DND-41 (cell line): ENCODE measurements around the gene ISCA1.

Experiments used
- ATAC-seq: fragments of 200-7000 bp; cut with Tn5 transposase; 3 replicates; pipeline ENCODE4 v1.9.1; 2021; ENCODE audit warnings: low read depth; ENCODE audit not compliant: insufficient read depth
- DNase-seq: peaks from one replicate; pipeline ENCODE4 v3.0.0-alpha.2; 2020
- H2AFZ ChIP-seq: 2 replicates; pipeline ENCODE4 v1.6.0; 2012; ENCODE audit warnings: low read depth, low read length
- H3K27ac ChIP-seq: 2 replicates; pipeline ENCODE4 v1.5.1; 2012; ENCODE audit warnings: low read length, inconsistent platforms
- H3K27me3 ChIP-seq: fragments of 200-600 bp; sonication (generic); 2 replicates; pipeline ENCODE4 v1.6.0; 2012; ENCODE audit warnings: low read length, mild to moderate bottlenecking, inconsistent platforms; ENCODE audit not compliant: insufficient read depth, poor library complexity
- H3K36me3 ChIP-seq: 2 replicates; pipeline ENCODE4 v1.5.1; 2012; ENCODE audit warnings: low read length, inconsistent platforms; ENCODE audit not compliant: insufficient read depth
- H3K4me1 ChIP-seq: 2 replicates; pipeline ENCODE4 v1.5.1; 2012; ENCODE audit warnings: mild to moderate bottlenecking, low read length; ENCODE audit not compliant: insufficient read depth
- H3K4me2 ChIP-seq: 2 replicates; pipeline ENCODE4 v1.6.0; 2012; ENCODE audit warnings: mild to moderate bottlenecking, moderate library complexity, low read length, inconsistent platforms; ENCODE audit not compliant: insufficient read depth
- H3K4me3 ChIP-seq, 2 experiments: fragments of 200-600 bp in 1 of 2; shearing (Covaris generic) in 1 of 2; 2 replicates each; pipeline ENCODE4 v1.5.1; 2012 to 2016; ENCODE audit warnings: inconsistent platforms in 2 of 2, low read length in 2 of 2, mild to moderate bottlenecking in 2 of 2, low read depth in 1 of 2, moderate library complexity in 1 of 2
- H3K79me2 ChIP-seq: 2 replicates; pipeline ENCODE4 v1.6.0; 2012; ENCODE audit warnings: low read length, inconsistent platforms; ENCODE audit not compliant: insufficient read depth
- H3K9ac ChIP-seq: 2 replicates; pipeline ENCODE4 v1.6.0; 2012; ENCODE audit warnings: low read depth, mild to moderate bottlenecking, inconsistent platforms, low read length, moderate library complexity
- H3K9me3 ChIP-seq: 2 replicates; pipeline ENCODE4 v1.5.1; 2012; ENCODE audit warnings: low read length, moderate library complexity, mild to moderate bottlenecking, inconsistent platforms; ENCODE audit not compliant: insufficient read depth, severe bottlenecking
- H4K20me1 ChIP-seq: 2 replicates; pipeline ENCODE4 v1.6.0; 2012; ENCODE audit warnings: low read length; ENCODE audit not compliant: insufficient read depth
- EZH2 ChIP-seq: IDR thresholded peaks from 3 replicates; pipeline ENCODE4 v1.6.1; 2012; ENCODE audit warnings: borderline replicate concordance, low read depth, mild to moderate bottlenecking, moderate library complexity, low read length, inconsistent platforms; ENCODE audit not compliant: severe bottlenecking
- TF ChIP-seq, protein P1 (sequence below): IDR thresholded peaks from 2 replicates; pipeline ENCODE4 v1.5.1; 2012; ENCODE audit warnings: borderline replicate concordance, low read length, moderate library complexity, mild to moderate bottlenecking; ENCODE audit not compliant: poor library complexity, severe bottlenecking; ENCODE audit errors: extremely low read depth

The ISCA1 gene

GRCh38 chr9:86246752-86247161, 35.6 kb downstream of the ISCA1 start:
- Histone ChIP-seq H3K4me3 (no peak overlapping the region), H3K9me3 (no peaks in the 10 kb centered on the region), H3K4me2 (peak overlapping the region; percentile 32; the same call in 1 of the 2 replicates), H2AFZ (no peak overlapping the region), H3K9ac (no peak overlapping the region), H3K36me3 (no peaks in the 10 kb centered on the region), H3K27me3 (no peaks in the 10 kb centered on the region), H3K79me2 (no peaks in the 10 kb centered on the region), H3K4me1 (peaks cover 12% of the 10 kb centered on the region), H4K20me1 (no peaks in the 10 kb centered on the region), H3K27ac (no peak overlapping the region)
- no peak for TF ChIP-seq EZH2
- TF ChIP-seq, protein P1, sequence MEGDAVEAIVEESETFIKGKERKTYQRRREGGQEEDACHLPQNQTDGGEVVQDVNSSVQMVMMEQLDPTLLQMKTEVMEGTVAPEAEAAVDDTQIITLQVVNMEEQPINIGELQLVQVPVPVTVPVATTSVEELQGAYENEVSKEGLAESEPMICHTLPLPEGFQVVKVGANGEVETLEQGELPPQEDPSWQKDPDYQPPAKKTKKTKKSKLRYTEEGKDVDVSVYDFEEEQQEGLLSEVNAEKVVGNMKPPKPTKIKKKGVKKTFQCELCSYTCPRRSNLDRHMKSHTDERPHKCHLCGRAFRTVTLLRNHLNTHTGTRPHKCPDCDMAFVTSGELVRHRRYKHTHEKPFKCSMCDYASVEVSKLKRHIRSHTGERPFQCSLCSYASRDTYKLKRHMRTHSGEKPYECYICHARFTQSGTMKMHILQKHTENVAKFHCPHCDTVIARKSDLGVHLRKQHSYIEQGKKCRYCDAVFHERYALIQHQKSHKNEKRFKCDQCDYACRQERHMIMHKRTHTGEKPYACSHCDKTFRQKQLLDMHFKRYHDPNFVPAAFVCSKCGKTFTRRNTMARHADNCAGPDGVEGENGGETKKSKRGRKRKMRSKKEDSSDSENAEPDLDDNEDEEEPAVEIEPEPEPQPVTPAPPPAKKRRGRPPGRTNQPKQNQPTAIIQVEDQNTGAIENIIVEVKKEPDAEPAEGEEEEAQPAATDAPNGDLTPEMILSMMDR = peak; percentile 58
- ATAC-seq = peak; percentile 85
- DNase-seq = peak; percentile 56

DNA sequence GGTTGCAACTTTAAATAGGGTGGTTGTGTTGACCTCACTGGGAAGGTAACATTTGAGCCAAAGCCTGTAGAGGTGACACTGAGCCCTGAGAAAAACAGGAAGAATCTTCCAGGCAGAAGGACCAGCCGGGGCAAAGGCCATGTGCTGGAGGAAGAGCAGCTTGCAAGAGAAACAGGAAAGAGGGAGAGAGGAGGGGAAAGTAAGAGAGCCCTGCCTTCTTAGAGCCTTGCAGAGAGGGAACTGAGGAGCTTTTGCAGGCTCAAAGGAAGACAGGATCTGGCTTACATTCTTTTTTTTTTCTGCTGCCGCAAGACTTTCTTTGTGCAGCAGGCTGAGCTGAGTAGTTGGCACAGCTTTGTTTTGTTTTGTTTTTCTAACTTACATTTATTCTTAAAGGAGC, 40.3 kb downstream of the ISCA1 start:
- TF ChIP-seq EZH2 = no peak
- TF ChIP-seq, protein P1 = no peak
- Histone ChIP-seq H2AFZ (no peak overlapping the region), H3K36me3 (no peaks in the 10 kb centered on the region), H3K27ac (no peak overlapping the region), H3K9me3 (no peaks in the 10 kb centered on the region), H3K4me2 (no peak overlapping the region), H3K79me2 (no peaks in the 10 kb centered on the region), H3K4me3 (no peak overlapping the region), H3K4me1 (peaks cover 8% of the 10 kb centered on the region), H3K9ac (no peak overlapping the region), H3K27me3 (no peaks in the 10 kb centered on the region), H4K20me1 (no peaks in the 10 kb centered on the region)
- ATAC-seq (no peak), DNase-seq (no peak)

DNA sequence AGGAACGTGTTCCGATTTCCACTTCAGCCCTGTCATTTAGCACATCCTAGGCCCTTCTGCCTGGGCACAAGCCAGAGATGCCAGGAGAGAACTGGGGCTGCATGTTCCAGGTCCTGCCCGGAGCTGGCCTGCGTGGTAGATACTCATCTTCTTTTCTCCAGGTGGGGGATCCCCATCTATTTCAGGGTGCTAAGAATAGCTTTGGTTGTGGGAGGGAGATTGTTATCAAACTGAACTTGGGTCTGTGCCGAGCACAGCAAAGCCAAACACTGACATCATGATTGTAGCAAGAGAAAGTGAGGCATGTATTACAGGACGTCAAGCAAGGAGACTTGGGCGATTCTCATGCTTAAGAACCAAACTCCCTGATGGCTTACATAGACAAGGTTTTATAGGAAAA, 41.1 kb downstream of the ISCA1 start:
- no peak overlapping the region for H3K27ac ChIP-seq
- H3K9ac ChIP-seq = no peak overlapping the region
- ATAC-seq = no peak
- no peaks in the 10 kb centered on the region for H4K20me1 ChIP-seq
- H3K4me1 ChIP-seq = no peaks in the 10 kb centered on the region
- TF ChIP-seq, protein P1 = no peak
- TF ChIP-seq EZH2 = no peak
- no peak overlapping the region for H3K4me2 ChIP-seq
- H3K36me3 ChIP-seq = no peaks in the 10 kb centered on the region
- H3K4me3 ChIP-seq = no peak overlapping the region
- no peaks in the 10 kb centered on the region for H3K9me3 ChIP-seq
- no peak overlapping the region for H2AFZ ChIP-seq
- DNase-seq = no peak
- H3K79me2 ChIP-seq = no peaks in the 10 kb centered on the region
- H3K27me3 ChIP-seq = no peaks in the 10 kb centered on the region
